ENCODE data around the gene SPEF2. TPM values are rescaled to one million over a fixed set of nuclear protein-coding genes. Genes with fewer than 3 reads are reported as not detected.

The SPEF2 gene
- total RNA-seq, 1 experiment from 2014 or later: 0.15 TPM

- POLR2A ChIA-PET: no interaction called here
Observed at GRCh38 chr5:35634326-35634725, 16.7 kb downstream of the SPEF2 start.

More at GRCh38 chr5:35634326-35634725, 16.7 kb downstream of the SPEF2 start:
- no peak overlapping the region for H3K4me3 Mint-ChIP-seq
- no peak for ATAC-seq
- CTCF ChIA-PET: no interaction called here
- DNase-seq (ENCODE audit: low spot score): no peak
- no peaks in the 10 kb centered on the region for H3K4me1 Mint-ChIP-seq
- TF ChIP-seq FOXP1 (CRISPR knock-in tag; IDR thresholded peaks at IDR 0.05; ENCODE audit: borderline replicate concordance): no peak
- no peak for TF ChIP-seq HMGA2 (CRISPR knock-in tag; IDR thresholded peaks at IDR 0.05)
- no peak for TF ChIP-seq TEAD1 (CRISPR knock-in tag; IDR thresholded peaks at IDR 0.05)
- no peak for TF ChIP-seq ETV6 (CRISPR knock-in tag; IDR thresholded peaks at IDR 0.05)
- TF ChIP-seq STAT6 (CRISPR knock-in tag; conservative IDR thresholded peaks at IDR 0.05; ENCODE audit: low read depth): no peak
- TF ChIP-seq MLX (CRISPR knock-in tag; IDR thresholded peaks at IDR 0.05): no peak
- no peak for TF ChIP-seq ERG (CRISPR knock-in tag; IDR thresholded peaks at IDR 0.05)
- TF ChIP-seq ZNF425 (CRISPR knock-in tag; conservative IDR thresholded peaks at IDR 0.05): no peak
- no peak for TF ChIP-seq USF1 (CRISPR knock-in tag; IDR thresholded peaks at IDR 0.05)
- no peak for TF ChIP-seq IRF2 (CRISPR knock-in tag; IDR thresholded peaks at IDR 0.05; ENCODE audit: borderline replicate concordance, low read depth)
- no peak for TF ChIP-seq JUN (CRISPR knock-in tag; IDR thresholded peaks at IDR 0.05)
- TF ChIP-seq ZNF416 (CRISPR knock-in tag; IDR thresholded peaks at IDR 0.05): no peak
- no peak for TF ChIP-seq ZNF532 (CRISPR knock-in tag; IDR thresholded peaks at IDR 0.05; ENCODE audit: borderline replicate concordance)
- no peak for TF ChIP-seq NR3C1 (CRISPR knock-in tag; conservative IDR thresholded peaks at IDR 0.05; ENCODE audit: low read depth)
- TF ChIP-seq ZNF423 (CRISPR knock-in tag; IDR thresholded peaks at IDR 0.05): no peak
- TF ChIP-seq SP1 (CRISPR knock-in tag; conservative IDR thresholded peaks at IDR 0.05): no peak
- H3K27me3 Mint-ChIP-seq (ENCODE audit: low read depth): peaks cover 6% of the 10 kb centered on the region; the same call in 1 of the 2 replicates
- peaks cover 21% of the 10 kb centered on the region for H3K9me3 Mint-ChIP-seq
- no peaks in the 10 kb centered on the region for H3K36me3 Mint-ChIP-seq
- no peak overlapping the region for H3K27ac Mint-ChIP-seq
